HCT116 (cell line): ENCODE data around the gene CACNG5. TPM values are rescaled to one million over a fixed set of nuclear protein-coding genes. Genes with fewer than 3 reads are reported as not detected.

Experiments used
- ATAC-seq: fragments of 200-7000 bp; cut with Tn5 transposase; 2 replicates; pipeline ENCODE4 v1.9.1; 2020; ENCODE audit warnings: mild to moderate bottlenecking, moderate library complexity
- BruUV-seq: library from RNA; stranded (reverse); fragments of 400-500 nt; replicated peaks from 2 replicates; lab custom pipeline; 2021; lab: Mats Ljungman, UMichigan
- CTCF ChIA-PET: fragments of 300-600 bp; sonication (Branson Sonifier 250); formaldehyde crosslinking; loops from one replicate; lab custom pipeline; 2021; ENCODE audit warnings: antibody characterized with exemption; lab: Charles Lee
- POLR2A ChIA-PET: fragments of 300-600, 350-600 bp; sonication (Branson Sonifier 250); formaldehyde crosslinking; loops from one replicate; lab custom pipeline; 2021; ENCODE audit warnings: antibody characterized with exemption; lab: Charles Lee
- RAD21 ChIA-PET, 2 experiments: fragments of 300-600 bp; sonication (Branson Sonifier 250); formaldehyde crosslinking; loops; one replicate each; lab custom pipeline; 2023; ENCODE audit warnings: low total read pairs in 2 of 2; ENCODE audit not compliant: uncharacterized antibody in 2 of 2, unreplicated experiment in 2 of 2, low non-redundant PET in 1 of 2; lab: Charles Lee
- DNase-seq: peaks from one replicate; pipeline ENCODE4 v3.0.0-alpha.2; 2010; ENCODE audit warnings: low read depth, low spot score
- H2AFZ ChIP-seq: fragments of 200-600 bp; shearing (Covaris generic), sonication (generic); 2 replicates; pipeline ENCODE4 v1.6.1; 2017; ENCODE audit warnings: low read depth, mixed run types, mixed read lengths, antibody characterized with exemption, low read length; ENCODE audit not compliant: poor library complexity, severe bottlenecking
- H3K27ac ChIP-seq: 2 replicates; pipeline ENCODE4 v1.5.1; 2012; ENCODE audit warnings: low read depth, low read length
- H3K27me3 ChIP-seq: fragments of 200-600 bp; sonication (generic); 2 replicates; pipeline ENCODE4 v1.6.1; 2016; ENCODE audit warnings: mixed run types, low read length, mixed read lengths; ENCODE audit not compliant: insufficient read depth
- H3K36me3 ChIP-seq, 2 experiments: fragments of 200-500 bp in 1 of 2; fragments of 200-600 bp in 1 of 2; sonication (Bioruptor generic) in 1 of 2; sonication (generic) in 1 of 2; 2 replicates each; pipeline versions ENCODE4 v1.5.1 to v1.6.1; 2014 to 2016; ENCODE audit warnings: low read length in 2 of 2, inconsistent platforms in 1 of 2, mixed read lengths in 1 of 2, mixed run types in 1 of 2; ENCODE audit not compliant: insufficient read depth in 2 of 2, control insufficient read depth in 1 of 2
- H3K4me1 ChIP-seq, 2 experiments: fragments of 200-600 bp in 1 of 2; sonication (generic) in 1 of 2; 2 replicates each; pipeline versions ENCODE4 v1.5.1 to v1.6.1; 2012 to 2017; ENCODE audit warnings: low read length in 2 of 2, inconsistent platforms in 1 of 2, mild to moderate bottlenecking in 1 of 2, mixed read lengths in 1 of 2, mixed run types in 1 of 2, moderate library complexity in 1 of 2; ENCODE audit not compliant: insufficient read depth in 2 of 2, control insufficient read depth in 1 of 2
- H3K4me2 ChIP-seq: fragments of 200-600 bp; sonication (generic); 2 replicates; pipeline ENCODE4 v1.6.1; 2017; ENCODE audit warnings: mixed run types, low read length, mixed read lengths
- H3K4me3 ChIP-seq, 2 experiments: fragments of 200-600 bp in 1 of 2; sonication (generic) in 1 of 2; replicated peaks in 1 of 2; 2 replicates each; pipeline ENCODE4 v1.5.1; 2011 to 2016; ENCODE audit warnings: low read length in 2 of 2, control low read depth in 1 of 2, low read depth in 1 of 2, mild to moderate bottlenecking in 1 of 2, mixed read lengths in 1 of 2, mixed run types in 1 of 2
- H3K79me2 ChIP-seq: fragments of 200-600 bp; sonication (generic); 2 replicates; pipeline ENCODE4 v1.6.1; 2017; ENCODE audit warnings: mild to moderate bottlenecking, mixed run types, low read length, moderate library complexity, mixed read lengths; ENCODE audit not compliant: insufficient read depth
- H3K9ac ChIP-seq: fragments of 200-600 bp; sonication (generic); 2 replicates; pipeline ENCODE4 v1.6.1; 2016; ENCODE audit warnings: low read length, mixed read lengths
- H3K9me2 ChIP-seq: fragments of 200-600 bp; sonication (generic), shearing (Covaris generic); 2 replicates; pipeline ENCODE4 v1.6.1; 2017; ENCODE audit warnings: mixed run types, mild to moderate bottlenecking, moderate library complexity; ENCODE audit not compliant: insufficient read depth
- H3K9me3 ChIP-seq, 2 experiments: fragments of 200-500 bp in 1 of 2; fragments of 200-600 bp in 1 of 2; sonication (Bioruptor generic) in 1 of 2; sonication (generic) in 1 of 2; 2 replicates each; pipeline ENCODE4 v1.6.1; 2014 to 2017; ENCODE audit warnings: low read length in 2 of 2, mixed read lengths in 2 of 2, inconsistent platforms in 1 of 2, low read depth in 1 of 2, mild to moderate bottlenecking in 1 of 2, mixed run types in 1 of 2, moderate library complexity in 1 of 2; ENCODE audit not compliant: control insufficient read depth in 1 of 2, insufficient read depth in 1 of 2
- H4K20me1 ChIP-seq: fragments of 200-600 bp; sonication (generic), shearing (Covaris generic); 2 replicates; pipeline ENCODE4 v1.6.1; 2017; ENCODE audit warnings: mixed run types, mild to moderate bottlenecking, moderate library complexity; ENCODE audit not compliant: insufficient read depth
- CBX3 ChIP-seq: IDR thresholded peaks from 2 replicates; pipeline ENCODE4 v1.6.1; 2012; ENCODE audit warnings: low read depth
- CEBPB ChIP-seq: IDR thresholded peaks from 2 replicates; pipeline ENCODE4 v1.6.1; 2012; ENCODE audit warnings: low read depth
- CTCF ChIP-seq, 3 experiments: fragments of 200-600 bp in 1 of 3; sonication (generic) in 1 of 3; IDR thresholded peaks in 2 of 3; conservative IDR thresholded peaks in 1 of 3; 2 replicates each; pipeline ENCODE4 v1.5.1; 2012 to 2017; ENCODE audit warnings: low read depth in 2 of 3, low read length in 2 of 3, antibody characterized with exemption in 1 of 3, borderline replicate concordance in 1 of 3, control low read depth in 1 of 3, mild to moderate bottlenecking in 1 of 3, mixed read lengths in 1 of 3, mixed run types in 1 of 3, moderate library complexity in 1 of 3; ENCODE audit not compliant: insufficient read depth in 1 of 3
- EGR1 ChIP-seq: IDR thresholded peaks from 2 replicates; pipeline ENCODE4 v1.6.1; 2012; ENCODE audit warnings: low read depth
- EZH2 ChIP-seq: fragments of 200-600 bp; sonication (generic); IDR thresholded peaks from 2 replicates; pipeline ENCODE4 v1.6.1; 2017; ENCODE audit warnings: antibody characterized with exemption, mixed run types
- FOSL1 ChIP-seq: IDR thresholded peaks from 2 replicates; pipeline ENCODE4 v1.6.1; 2012; ENCODE audit warnings: low read depth
- JUND ChIP-seq: IDR thresholded peaks from 2 replicates; pipeline ENCODE4 v1.6.1; 2012
- MAX ChIP-seq: IDR thresholded peaks from 2 replicates; pipeline ENCODE4 v1.6.1; 2012
- POLR2AphosphoS5 ChIP-seq: IDR thresholded peaks from 2 replicates; pipeline ENCODE4 v1.6.1; 2011; ENCODE audit warnings: mild to moderate bottlenecking, low read depth, low read length, moderate library complexity
- RAD21 ChIP-seq: IDR thresholded peaks from 2 replicates; pipeline ENCODE4 v1.6.1; 2012; ENCODE audit warnings: low read depth, mild to moderate bottlenecking
- SIN3A ChIP-seq: IDR thresholded peaks from 2 replicates; pipeline ENCODE4 v1.6.1; 2012; ENCODE audit warnings: low read depth
- SRF ChIP-seq: IDR thresholded peaks from 2 replicates; pipeline ENCODE4 v1.6.1; 2012; ENCODE audit warnings: low read depth
- YY1 ChIP-seq: IDR thresholded peaks from 2 replicates; pipeline ENCODE4 v1.6.1; 2011; ENCODE audit warnings: low read length, low read depth, moderate library complexity, mild to moderate bottlenecking; ENCODE audit not compliant: insufficient replicate concordance; ENCODE audit errors: extremely low read depth
- ZBTB33 ChIP-seq: IDR thresholded peaks from 2 replicates; pipeline ENCODE4 v1.6.1; 2011; ENCODE audit warnings: mild to moderate bottlenecking, low read length, moderate library complexity; ENCODE audit not compliant: insufficient replicate concordance; ENCODE audit errors: extremely low read depth
- ZFX ChIP-seq: fragments of 450-650 bp; IDR thresholded peaks from 2 replicates; pipeline ENCODE4 v1.6.1; 2017
- intact Hi-C: fragments of 100-400 bp; cut with micrococcal nuclease; formaldehyde crosslinking; loops from 2 replicates; pipeline ENCODE4 v1.10.0; 2022
- total RNA-seq: library from RNA; stranded (reverse); gene quantifications from one replicate; pipeline ENCODE4 v1.2.1, GENCODE V29; 2021; ENCODE audit not compliant: unreplicated experiment

The CACNG5 gene
- total RNA-seq, 1 experiment from 2014 or later: not detected

GRCh38 chr17:66920435-66920834, 85.5 kb downstream of the CACNG5 start:
- Histone ChIP-seq H4K20me1 (no peaks in the 10 kb centered on the region), H3K36me3 (no peaks in the 10 kb centered on the region), H3K4me2 (no peak overlapping the region), H3K79me2 (no peaks in the 10 kb centered on the region), H3K9me2 (no peaks in the 10 kb centered on the region), H3K27me3 (no peaks in the 10 kb centered on the region), H3K4me3 (no peak overlapping the region), H2AFZ (no peak overlapping the region), H3K9me3 (no peaks in the 10 kb centered on the region), H3K27ac (no peak overlapping the region), H3K9ac (no peak overlapping the region), H3K4me1 (peaks cover 0 to 3% of the 10 kb centered on the region in 2 experiments; a peak in 2 of 4 replicates)
- RAD21 ChIA-PET: interaction anchor here in 1 of 2 experiments (0.6 kb wide), 1 partner anchor 12 kb away, joined by 4 read pairs; no protein-coding TSS in a partner anchor
- DNase-seq (no peak), ATAC-seq (no peak)
- CTCF ChIA-PET: interaction anchor here (1.0 kb wide), 1 partner anchor 193 kb away, joined by 3 read pairs; no protein-coding TSS in a partner anchor
- BruUV-seq: no TSS peak
- intact Hi-C loops: no loop called here
- TF ChIP-seq SRF (no peak), JUND (no peak), SIN3A (no peak), POLR2AphosphoS5 (no peak), CBX3 (no peak), ZFX (no peak), ZBTB33 (no peak), YY1 (no peak), MAX (no peak), CTCF (IDR thresholded peaks at IDR 0.05 in 2 of 3, conservative IDR thresholded peaks at IDR 0.05 in 1 of 3; ENCODE audit: borderline replicate concordance in 1 of 3, insufficient read depth in 1 of 3, low read depth in 2 of 3, low read length in 2 of 3) (no peak), EGR1 (no peak), EZH2 (no peak), RAD21 (no peak), FOSL1 (no peak), CEBPB (no peak)
- POLR2A ChIA-PET: no interaction called here
